T-helper 1 cell (primary cell): ENCODE results near the gene FBXW7.

Experiments used
- DNase-seq, 5 donors: peaks; one replicate each; pipeline ENCODE4 v3.0.0-alpha.2; 2012 to 2020

Gene FBXW7

GRCh38 chr4:152278505-152279233 lies 257.2 kb downstream of the FBXW7 start:
- no peak for DNase-seq

- no peak for DNase-seq
Observed at GRCh38 chr4:152278172-152278504, 257.8 kb downstream of the FBXW7 start.

DNA sequence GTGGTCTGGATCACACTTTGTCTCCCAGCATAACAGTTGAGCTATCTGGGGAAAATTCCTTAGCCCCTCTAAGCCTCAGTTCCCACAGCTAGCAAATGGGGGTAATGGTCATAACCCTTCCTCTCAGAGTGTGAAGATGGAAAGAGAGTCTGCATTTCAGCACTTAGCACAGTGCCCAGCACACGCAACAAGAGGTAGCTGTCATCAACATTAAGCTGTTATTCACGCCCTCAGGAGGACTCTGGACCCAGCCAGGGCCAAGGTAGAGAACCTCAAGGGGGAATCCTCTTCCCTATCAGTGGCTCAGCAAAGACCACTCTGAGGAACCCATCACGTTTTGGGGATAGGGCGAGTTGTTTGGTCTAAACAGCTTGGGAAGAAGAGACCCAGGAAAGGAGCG lies 258.6 kb downstream of the FBXW7 start:
- DNase-seq, result no peak

GRCh38 chr4:152273343-152273742 lies 262.5 kb downstream of the FBXW7 start:
- DNase-seq, result no peak
